Heart right ventricle (tissue), 16 donors: ENCODE data around the gene BHLHA15. TPM values are rescaled to one million over a fixed set of nuclear protein-coding genes. Genes with fewer than 3 reads are reported as not detected.
"Not testable (repeated sequence)": the region's sequence is repeated elsewhere in the genome, so short reads cannot be mapped to it uniquely, and the experiment has no call there.

Experiments
- ATAC-seq, 8 donors: fragments of 200-7000 bp; cut with Tn5 transposase; one replicate each; pipeline ENCODE4 v1.9.1; 2020; ENCODE audit warnings: mild to moderate bottlenecking in 8 of 8, moderate library complexity in 8 of 8, moderate number of reproducible peaks in 1 of 8
- DNase-seq, 2 donors: peaks; one replicate each; pipeline ENCODE4 v3.0.0-alpha.2; 2020
- H3K27ac ChIP-seq, 10 donors: fragments of 200-600 bp; sonication (generic) in 2 of 10; one replicate each; pipeline versions ENCODE4 v1.5.0 to v1.8.0; 2020 to 2022; ENCODE audit warnings: mild to moderate bottlenecking in 3 of 10
- H3K27me3 ChIP-seq, 7 donors: fragments of 200-600 bp; one replicate each; pipeline ENCODE4 v1.8.0; 2021 to 2022; ENCODE audit warnings: mild to moderate bottlenecking in 2 of 7
- H3K36me3 ChIP-seq, 9 donors: fragments of 200-600 bp; sonication (generic) in 1 of 9; one replicate each; pipeline versions ENCODE4 v1.5.0 to v1.8.0; 2020 to 2022; ENCODE audit warnings: mild to moderate bottlenecking in 2 of 9
- H3K4me1 ChIP-seq, 9 donors: fragments of 200-600 bp; sonication (generic) in 1 of 9; one replicate each; pipeline versions ENCODE4 v1.5.0 to v1.8.0; 2020 to 2022; ENCODE audit warnings: mild to moderate bottlenecking in 4 of 9
- H3K4me3 ChIP-seq, 10 donors: fragments of 200-600 bp; sonication (generic) in 2 of 10; one replicate each; pipeline versions ENCODE4 v1.5.0 to v1.8.0; 2020 to 2022; ENCODE audit warnings: mild to moderate bottlenecking in 7 of 10, moderate library complexity in 2 of 10
- H3K9me3 ChIP-seq, 11 donors: fragments of 200-600 bp in 10 of 11; sonication (generic) in 2 of 11; one replicate each; pipeline versions ENCODE4 v1.5.0 to v1.8.0; 2013 to 2022; ENCODE audit warnings: mild to moderate bottlenecking in 2 of 11, control low read depth in 1 of 11, moderate library complexity in 1 of 11
- WGBS, 2 donors: extraction: QIAGEN DNeasy Blood & Tissue Kit; methylation state at CpG; one replicate each; pipeline ENCODE4 v1.1.7; 2013; ENCODE audit warnings: inconsistent platforms in 1 of 2; 5-methylcytosine and 5-hydroxymethylcytosine counted together
- intact Hi-C, 10 donors: fragments of 100-400 bp; cut with DNase I; formaldehyde crosslinking; loops; one replicate each; pipeline versions ENCODE4 v1.11.1 to v1.14.2; 2022
- polyA plus RNA-seq, 2 donors: library from polyadenylated mRNA; stranded (reverse); fragments of 200-250 nt; gene quantifications; one replicate each; pipeline ENCODE4 v1.2.3, GENCODE V29; 2013
- total RNA-seq, 10 donors: library from RNA; stranded (reverse); fragmentation: NEBNext Ultra II Directional in 3 of 10; extraction: Animal tissue kit (Norgen Biotek cat#: 25700) in 3 of 10; gene quantifications; one replicate each; pipeline versions ENCODE4 v1.2.1 to v1.2.4, GENCODE V29; 2021 to 2023
- TF ChIP-seq, protein P1 (sequence below), 9 donors: fragments of 200-600 bp; sonication (generic) in 2 of 9; IDR thresholded peaks; one replicate each; pipeline versions ENCODE4 v1.5.0 to v1.8.0; 2021 to 2022; ENCODE audit warnings: antibody characterized with exemption in 9 of 9, mild to moderate bottlenecking in 5 of 9, moderate library complexity in 1 of 9
- donor health status: Arrhythmogenic right ventricular cardiomyopathy.
- donor health status: ischemic (EF 13 %, LVEDD 7.1; RV severe dilation, severe dysfunction).
- donor health status: healthy with polysubstance abuse.
- donor health status: DM: no; HTN: yes; CAD: no.
- donor health status: DM: no; HTN: no; CAD: no.
- donor health status: ischemic (EF 25% LVEDD 6.9; RV normal size, moderate dysfunction).
- donor health status: ischemic (EF 25% LVEDD 5.7; RV mildly dilated, moderate dysfunction).
- donor health status: healthy.
- donor health status: DM: yes; HTN: yes; CAD: no.
- donor health status: Ischemic cardiomyopathy.
- donor health status: ischemic (EF 35%, LVEDD 5.7; RV mildly dilated, moderate dysfunction).
- donor health status: nonischemic (EF 11% LVEDD 7.7; RV severe dilation, severe dysfunction).
- donor health status: DM: yes; HTN: yes; CAD: no.
- donor health status: PGD.
- donor health status: ischemic (EF 29% LVEDD 5.4; RV normal size, mild dysfunction).
- donor health status: nonischemic (EF 23%, LVEDD 6.1; RV moderate dilation, normal function).

BHLHA15 gene
- total and polyA plus RNA-seq, 12 donors, result 0.06 TPM; not detected in 11

DNA sequence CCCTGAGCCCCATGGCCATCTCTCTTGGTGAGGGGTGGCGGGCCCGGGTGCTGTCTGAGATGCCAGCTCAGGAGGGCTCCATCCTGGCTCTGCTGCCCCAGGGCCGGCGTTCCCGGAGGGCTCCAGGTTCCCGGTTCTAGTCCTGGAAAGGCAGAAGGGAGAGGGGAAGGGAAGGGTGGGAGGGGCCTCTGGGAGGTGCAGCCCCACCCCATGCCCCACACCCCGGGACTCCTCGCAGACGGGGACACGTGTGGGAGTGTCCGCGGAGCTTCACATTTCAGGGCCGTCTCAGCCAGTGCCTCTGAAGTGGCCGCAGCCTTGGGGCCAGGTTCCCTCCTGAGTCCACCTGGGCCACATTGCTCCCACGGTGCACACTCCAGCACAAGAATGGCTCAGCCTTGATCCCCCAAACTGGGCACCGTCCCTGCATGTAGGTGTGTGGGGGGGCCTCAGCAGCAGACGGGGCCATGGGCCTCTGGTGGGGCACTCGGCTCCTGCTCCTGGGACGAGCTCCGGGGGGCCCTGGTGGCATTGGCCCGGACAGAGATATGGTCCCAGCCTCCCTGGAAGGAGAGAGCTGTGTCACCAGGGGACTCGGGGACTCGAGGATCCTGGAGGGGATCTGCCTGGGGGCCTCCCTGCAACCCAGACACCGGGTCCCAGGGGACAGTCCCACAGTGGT lies 5.8 kb downstream of the BHLHA15 start:
- Histone ChIP-seq H3K4me3 (no peak overlapping the region), H3K27ac (no peak overlapping the region), H3K36me3 (peaks cover 0 to 59% (median 16%) of the 10 kb centered on the region in 9 donors), H3K9me3 (no peaks in the 10 kb centered on the region), H3K4me1 (peaks cover 0 to 7% (median 0%) of the 10 kb centered on the region in 9 donors), H3K27me3 (peaks cover 0 to under 1% (median 0%) of the 10 kb centered on the region in 7 donors)
- 93% methylated on average over 23 to 24 of the region's 24 CpGs for WGBS, 2 donors
- intact Hi-C loops, result no loop called here
- TF ChIP-seq, protein P1, sequence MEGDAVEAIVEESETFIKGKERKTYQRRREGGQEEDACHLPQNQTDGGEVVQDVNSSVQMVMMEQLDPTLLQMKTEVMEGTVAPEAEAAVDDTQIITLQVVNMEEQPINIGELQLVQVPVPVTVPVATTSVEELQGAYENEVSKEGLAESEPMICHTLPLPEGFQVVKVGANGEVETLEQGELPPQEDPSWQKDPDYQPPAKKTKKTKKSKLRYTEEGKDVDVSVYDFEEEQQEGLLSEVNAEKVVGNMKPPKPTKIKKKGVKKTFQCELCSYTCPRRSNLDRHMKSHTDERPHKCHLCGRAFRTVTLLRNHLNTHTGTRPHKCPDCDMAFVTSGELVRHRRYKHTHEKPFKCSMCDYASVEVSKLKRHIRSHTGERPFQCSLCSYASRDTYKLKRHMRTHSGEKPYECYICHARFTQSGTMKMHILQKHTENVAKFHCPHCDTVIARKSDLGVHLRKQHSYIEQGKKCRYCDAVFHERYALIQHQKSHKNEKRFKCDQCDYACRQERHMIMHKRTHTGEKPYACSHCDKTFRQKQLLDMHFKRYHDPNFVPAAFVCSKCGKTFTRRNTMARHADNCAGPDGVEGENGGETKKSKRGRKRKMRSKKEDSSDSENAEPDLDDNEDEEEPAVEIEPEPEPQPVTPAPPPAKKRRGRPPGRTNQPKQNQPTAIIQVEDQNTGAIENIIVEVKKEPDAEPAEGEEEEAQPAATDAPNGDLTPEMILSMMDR (IDR thresholded peaks at IDR 0.05), result no peak
- no peak for ATAC-seq
- DNase-seq, result no peak

DNA sequence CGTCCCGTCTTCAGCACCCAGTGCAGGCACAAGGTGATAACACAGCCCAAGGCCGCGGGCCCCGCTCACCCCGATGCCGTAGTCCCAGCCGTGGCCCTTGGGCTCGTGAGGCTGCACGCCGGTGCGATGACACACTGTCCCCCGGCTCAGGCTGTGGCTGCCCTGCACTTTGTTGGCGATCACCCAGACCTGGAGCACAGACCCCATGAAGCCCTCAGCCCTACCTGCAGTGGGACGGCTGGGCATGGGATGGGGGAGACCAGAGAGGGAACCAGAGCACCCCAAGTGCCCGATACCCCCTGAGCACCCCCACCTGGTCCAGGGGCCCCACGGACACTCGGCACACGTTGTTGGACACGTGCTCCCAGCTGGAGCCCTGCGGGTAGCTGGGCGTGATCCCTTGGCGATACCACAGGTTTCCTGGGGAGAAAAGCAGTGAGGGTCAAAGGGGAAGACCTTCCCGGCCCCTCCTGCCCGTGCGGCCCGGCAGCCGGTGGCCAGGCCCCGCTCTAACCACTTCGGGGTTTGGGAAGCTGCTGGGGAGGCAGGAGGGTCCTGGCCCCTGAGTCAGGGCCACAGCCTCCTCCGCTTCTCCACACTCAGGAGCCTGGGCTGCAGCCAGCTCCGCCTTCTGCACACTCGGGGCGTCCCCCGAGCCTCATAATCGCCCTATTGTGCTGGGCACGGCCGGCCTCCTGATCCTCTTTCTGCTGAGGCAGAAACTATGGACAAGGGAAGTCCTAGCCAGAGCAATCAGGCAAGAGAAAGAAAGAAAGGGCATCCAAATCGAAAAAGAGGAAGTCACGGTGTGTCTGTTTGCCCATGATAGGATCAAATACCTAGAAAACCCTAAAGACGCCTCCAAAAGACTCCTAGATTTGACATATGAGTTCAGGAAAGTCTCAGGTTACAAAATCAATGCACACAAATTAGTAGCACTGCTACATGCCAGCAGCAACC lies 6.7 kb downstream of the BHLHA15 start:
- peaks cover 0 to 7% (median 0%) of the 10 kb centered on the region in 9 donors for H3K4me1 ChIP-seq
- whole genome bisulfite sequencing, 2 donors, result 81 to 87% methylated on average over 39 to 41 of the region's 41 CpGs
- no peak overlapping the region for H3K27ac ChIP-seq
- no peaks in the 10 kb centered on the region for H3K27me3 ChIP-seq
- no peak for DNase-seq
- peaks cover 0 to 68% (median 16%) of the 10 kb centered on the region in 9 donors for H3K36me3 ChIP-seq
- intact Hi-C loops, result no loop called here
- TF ChIP-seq, protein P1 (IDR thresholded peaks at IDR 0.05), result no peak
- peak in 1 of 8 donors; percentile 26 for ATAC-seq
- no peak overlapping the region for H3K4me3 ChIP-seq
- no peaks in the 10 kb centered on the region for H3K9me3 ChIP-seq

DNA sequence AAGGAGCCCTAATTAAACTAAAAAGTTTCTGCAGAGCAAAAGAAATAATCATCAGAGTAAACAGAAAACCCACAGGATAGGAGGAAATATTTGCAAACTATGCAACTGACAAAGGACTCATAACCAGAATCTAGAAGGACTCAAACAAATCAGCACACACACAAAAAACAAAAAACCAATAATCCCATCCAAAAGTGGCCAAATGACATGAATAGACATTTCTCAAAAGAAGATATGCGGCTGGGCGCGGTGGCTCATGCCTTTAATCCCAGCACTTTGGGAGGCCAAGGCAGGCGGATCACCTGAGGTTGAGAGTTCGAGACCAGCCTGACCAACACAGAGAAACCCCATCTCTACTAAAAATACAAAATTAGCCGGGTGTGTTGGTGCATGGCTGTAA lies 8.1 kb downstream of the BHLHA15 start:
- H3K27ac ChIP-seq, DNase-seq, intact Hi-C loops, H3K4me1 ChIP-seq, H3K27me3 ChIP-seq, H3K9me3 ChIP-seq, H3K4me3 ChIP-seq, ATAC-seq: not testable (repeated sequence)
- H3K36me3 ChIP-seq, result peaks cover 0 to 81% (median 23%) of the 10 kb centered on the region in 9 donors
- 96 to 97% methylated on average over 6 of the region's 6 CpGs for WGBS, 2 donors

DNA sequence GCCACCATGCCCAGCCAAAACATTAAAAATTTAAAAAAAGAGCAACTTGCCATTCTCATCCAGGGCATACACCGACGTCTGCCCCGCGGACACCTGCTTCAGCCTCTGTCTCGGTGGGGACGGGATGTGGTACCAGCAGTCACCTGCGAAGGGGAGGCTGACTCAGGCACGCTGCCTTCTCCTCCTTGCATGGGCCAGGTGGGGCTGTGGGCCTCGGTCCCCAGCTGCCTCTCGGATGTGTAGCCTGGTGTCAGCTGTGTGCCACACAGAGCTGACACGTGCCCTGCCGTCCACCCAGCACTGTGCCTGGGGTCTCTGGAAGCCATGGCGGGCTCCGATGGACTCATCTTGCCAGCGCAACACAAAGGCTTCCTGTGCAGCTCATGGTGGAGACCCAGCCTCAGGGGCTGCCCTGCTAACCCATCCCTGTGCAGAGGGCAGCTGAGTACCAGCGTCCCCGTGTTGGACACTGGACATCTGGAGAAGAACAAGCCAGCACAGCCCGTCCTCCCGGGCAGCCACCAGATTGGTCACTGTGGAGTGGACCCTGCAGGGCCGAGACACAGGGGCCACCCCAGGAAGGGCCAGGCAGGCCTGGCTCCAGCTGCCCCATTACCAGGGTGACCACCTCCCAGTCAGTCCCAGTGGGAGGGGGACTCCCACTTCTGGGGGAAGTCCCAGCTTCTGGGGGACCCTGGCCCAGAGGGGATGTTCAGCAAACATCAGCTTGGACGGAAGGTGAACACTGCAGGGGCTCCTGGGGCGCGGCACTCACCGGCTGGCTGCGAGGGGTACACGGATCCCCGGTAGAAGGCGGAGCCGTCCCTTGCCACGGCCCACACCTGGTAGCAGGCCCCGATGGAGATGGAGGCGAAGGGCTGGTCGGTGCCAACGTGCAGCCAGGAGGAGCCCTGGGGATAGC lies 10.6 kb downstream of the BHLHA15 start:
- TF ChIP-seq, protein P1 (IDR thresholded peaks at IDR 0.05), result no peak
- ATAC-seq (peak in 2 of 8 donors; percentile 12 to 23), DNase-seq (no peak)

More for the DNA sequence above, 10.6 kb downstream of the BHLHA15 start:
- H3K36me3 ChIP-seq, result peaks cover 0 to 95% (median 35%) of the 10 kb centered on the region in 9 donors
- no peaks in the 10 kb centered on the region for H3K27me3 ChIP-seq
- H3K4me1 ChIP-seq, result peaks cover 0 to 7% (median 0%) of the 10 kb centered on the region in 9 donors
- H3K9me3 ChIP-seq, result no peaks in the 10 kb centered on the region
- H3K27ac ChIP-seq, result no peak overlapping the region
- intact Hi-C loops, result no loop called here
- 97% methylated on average over 34 of the region's 34 CpGs for WGBS, 2 donors
- H3K4me3 ChIP-seq, result no peak overlapping the region
